HG03469 (cell line): ENCODE data around the gene PDLIM7.
A peak's percentile ranks its signal among the peaks of the same experiment; 100 is the strongest.
"Not testable (repeated sequence)": the region's sequence is repeated elsewhere in the genome, so short reads cannot be mapped to it uniquely, and the experiment has no call there.

ENCODE experiments used
- ATAC-seq: cut with Tn5 transposase; IDR thresholded peaks from one replicate; pipeline ENCODE4 v1.9.1; 2021; ENCODE audit warnings: mild to moderate bottlenecking, moderate library complexity, moderate number of reproducible peaks; ENCODE audit not compliant: unreplicated experiment

Gene PDLIM7, protein sequence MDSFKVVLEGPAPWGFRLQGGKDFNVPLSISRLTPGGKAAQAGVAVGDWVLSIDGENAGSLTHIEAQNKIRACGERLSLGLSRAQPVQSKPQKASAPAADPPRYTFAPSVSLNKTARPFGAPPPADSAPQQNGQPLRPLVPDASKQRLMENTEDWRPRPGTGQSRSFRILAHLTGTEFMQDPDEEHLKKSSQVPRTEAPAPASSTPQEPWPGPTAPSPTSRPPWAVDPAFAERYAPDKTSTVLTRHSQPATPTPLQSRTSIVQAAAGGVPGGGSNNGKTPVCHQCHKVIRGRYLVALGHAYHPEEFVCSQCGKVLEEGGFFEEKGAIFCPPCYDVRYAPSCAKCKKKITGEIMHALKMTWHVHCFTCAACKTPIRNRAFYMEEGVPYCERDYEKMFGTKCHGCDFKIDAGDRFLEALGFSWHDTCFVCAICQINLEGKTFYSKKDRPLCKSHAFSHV

DNA sequence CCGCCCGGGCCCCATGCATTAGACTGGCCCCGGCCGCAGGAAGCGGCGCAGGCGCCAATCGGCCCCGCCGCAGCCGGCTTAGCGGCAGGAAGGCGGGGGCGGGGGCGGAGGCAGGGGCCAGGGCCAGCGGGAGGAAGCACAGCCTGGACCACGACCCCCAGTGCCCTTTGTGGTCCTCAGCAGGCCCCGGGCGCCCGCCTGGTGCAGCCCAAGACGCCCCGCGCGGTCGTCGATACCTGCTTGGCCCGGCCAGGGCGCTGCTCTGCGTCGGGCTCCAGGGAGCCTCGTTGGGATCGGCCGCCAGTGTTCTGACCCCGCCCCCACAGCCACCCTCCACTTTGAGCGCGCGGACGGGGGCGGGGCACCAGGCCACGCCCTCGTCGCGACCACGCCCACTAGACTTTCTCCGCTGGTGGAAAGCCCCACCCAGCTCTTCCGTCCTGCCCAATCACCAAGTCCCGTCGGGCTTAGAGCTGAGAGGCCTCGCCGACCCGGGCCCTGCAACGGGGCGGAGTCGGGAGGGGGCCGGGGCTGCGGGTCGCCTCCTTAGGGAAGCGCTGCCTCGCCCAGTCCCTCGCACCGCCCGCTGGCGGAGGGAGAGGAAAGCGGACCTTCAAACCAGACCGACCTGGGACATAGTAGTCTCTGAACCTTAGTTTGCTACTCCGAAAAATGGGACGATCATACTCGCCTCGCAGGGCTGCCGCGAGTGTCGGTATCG lies at the start of gene PDLIM7:
Gene PDLIM7 (minus strand): TSS at position 313 of the 721 bp plus-strand sequence. CDS start 1,092 bp downstream, outside the sequence.
- ATAC-seq, result peak; percentile 69

DNA sequence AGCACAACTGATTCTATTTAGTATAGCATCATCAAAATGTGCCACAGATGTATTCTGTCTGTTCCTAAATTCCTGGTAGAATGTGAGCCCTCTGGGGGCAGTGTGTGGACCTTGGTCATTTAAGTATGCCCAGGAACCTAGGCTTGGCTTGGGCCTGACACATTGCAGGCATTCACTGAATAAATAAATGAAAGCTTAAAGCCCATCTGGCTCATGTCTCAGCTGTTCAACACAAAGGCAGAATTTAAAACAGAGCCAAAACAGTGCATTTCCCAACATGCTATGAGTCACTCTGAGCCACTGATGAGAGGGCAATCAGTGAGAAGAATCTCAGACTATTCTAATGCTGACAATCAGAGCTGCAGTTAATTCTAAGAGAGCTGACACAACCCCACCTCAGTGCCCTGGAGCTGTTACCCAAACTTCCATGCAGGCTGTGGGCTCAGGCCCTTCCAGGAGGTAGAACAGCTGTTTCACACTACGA lies 48.9 kb upstream of the PDLIM7 start:
- ATAC-seq, result no peak

DNA sequence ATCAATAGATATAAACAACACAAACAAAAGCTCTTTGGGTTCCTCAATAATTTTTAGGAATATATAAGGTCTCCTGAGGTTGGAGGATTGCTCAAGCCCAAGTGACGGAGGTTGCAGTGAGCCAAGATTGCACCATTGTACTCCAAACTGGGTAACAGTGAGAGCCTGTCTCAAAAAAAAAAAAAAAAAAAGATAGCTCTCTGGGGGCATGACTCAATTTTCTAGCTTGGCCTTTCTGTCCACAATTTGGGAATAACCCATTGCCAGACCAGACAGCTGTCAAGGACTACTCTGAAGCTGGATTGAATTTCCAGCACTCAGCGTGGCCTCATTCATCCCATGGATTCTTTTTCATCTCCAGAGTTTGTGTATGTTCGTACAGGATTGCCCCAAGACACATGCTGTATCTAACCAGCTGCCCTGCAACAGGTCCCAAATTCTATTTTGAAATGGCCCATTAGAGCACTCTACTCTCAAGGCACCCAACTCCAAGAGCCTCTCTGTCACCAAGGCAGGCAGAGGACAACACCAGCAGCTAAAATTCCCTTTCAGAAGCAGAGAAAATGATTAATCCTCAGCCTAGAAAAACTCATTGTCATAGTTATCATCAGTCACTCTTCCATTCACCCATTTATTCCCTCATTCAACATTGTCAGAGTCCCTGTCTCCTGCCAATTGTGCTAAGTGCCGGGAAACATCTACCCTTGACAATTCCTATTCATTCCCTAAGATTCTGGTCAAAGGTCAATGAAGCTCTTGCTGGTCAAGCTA lies 48.3 kb upstream of the PDLIM7 start:
- no peak for ATAC-seq

DNA sequence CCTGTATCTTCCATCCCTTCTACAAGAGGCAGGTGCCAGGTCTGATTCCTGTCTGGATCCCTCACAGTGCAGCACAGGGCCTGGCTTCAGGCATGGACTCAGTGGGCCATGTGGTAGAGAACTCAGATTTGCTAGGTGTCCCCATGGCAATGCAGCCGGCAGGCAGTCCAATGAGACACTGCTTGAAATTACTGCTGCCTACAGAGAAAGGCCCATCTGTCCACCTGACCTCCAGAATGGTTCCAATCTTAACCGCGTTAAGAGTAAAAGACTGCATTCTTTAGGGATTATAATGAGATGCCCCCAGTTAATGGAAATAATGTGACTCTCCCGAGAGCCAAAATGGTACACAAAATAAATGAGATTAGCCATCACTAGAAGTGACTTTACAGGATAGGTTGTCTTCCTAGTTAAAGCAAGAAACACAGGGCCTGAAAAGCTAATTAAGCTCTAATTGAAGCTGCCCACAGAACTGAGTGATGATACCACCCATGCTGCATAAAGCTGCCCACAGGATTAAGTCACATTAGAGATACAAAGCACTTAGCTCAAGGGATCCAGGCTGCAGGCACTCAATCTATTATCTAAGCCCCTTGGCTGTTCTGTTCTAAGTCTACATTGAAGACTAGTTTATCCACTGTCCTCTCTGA lies 45.5 kb upstream of the PDLIM7 start:
- ATAC-seq, result no peak

DNA sequence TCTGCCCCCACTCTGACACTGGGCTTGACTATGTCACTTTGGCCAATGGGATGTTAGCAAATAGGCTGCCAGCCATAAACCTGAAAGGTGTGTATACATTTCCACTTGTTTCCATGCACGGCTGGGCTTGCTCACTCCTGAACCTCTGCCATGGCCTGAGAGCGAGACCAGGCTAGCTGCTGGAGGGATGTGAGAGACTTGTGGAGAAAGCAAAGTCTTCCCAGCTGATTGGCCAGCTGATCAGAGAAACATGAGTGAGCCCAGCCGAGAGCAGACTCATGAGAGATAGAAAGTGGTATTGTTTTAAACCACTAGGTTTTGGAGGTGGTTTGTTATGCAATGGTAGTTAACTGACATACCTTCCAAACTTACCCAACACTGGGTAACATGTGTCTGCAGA lies 43.0 kb upstream of the PDLIM7 start:
- ATAC-seq, result no peak

DNA sequence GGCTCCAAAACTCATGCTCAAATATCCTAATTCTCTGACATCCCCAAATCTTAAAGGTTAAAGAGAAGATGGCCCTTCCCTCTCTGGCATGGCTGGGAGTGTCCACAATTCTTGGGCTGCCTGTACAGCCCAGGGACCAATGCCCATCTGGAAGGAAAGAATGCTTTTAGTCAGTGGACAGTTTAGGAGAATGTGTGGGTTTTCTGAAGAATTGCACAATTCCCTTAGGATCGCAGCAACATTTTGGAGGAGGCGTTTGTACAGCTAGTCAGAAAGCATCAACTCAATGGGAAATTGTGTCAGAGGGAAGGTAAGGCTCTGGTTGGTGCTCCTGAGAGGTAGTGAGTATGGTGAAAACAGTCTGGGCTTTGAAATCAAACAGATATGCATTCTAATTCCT lies 42.0 kb upstream of the PDLIM7 start:
- no peak for ATAC-seq

DNA sequence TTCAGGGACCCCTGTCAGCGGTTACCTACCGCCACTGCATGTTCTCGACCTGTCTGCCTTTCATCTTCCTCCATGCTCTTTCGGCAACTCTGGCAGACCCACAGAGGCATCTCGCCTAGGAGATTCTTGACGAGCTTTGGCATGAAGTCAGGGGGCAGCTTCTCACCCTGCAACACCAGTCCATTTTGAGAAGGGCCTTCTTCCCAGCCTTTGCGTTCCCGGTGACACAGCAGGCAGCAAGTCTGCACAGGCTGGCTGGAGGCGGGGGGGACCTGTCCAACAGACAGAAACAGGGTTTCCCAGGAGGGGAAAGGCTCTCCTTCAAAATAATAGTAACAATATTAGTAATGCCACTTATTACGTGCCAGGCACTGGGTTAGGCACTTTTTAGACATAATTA lies 41.5 kb upstream of the PDLIM7 start:
- no peak for ATAC-seq

DNA sequence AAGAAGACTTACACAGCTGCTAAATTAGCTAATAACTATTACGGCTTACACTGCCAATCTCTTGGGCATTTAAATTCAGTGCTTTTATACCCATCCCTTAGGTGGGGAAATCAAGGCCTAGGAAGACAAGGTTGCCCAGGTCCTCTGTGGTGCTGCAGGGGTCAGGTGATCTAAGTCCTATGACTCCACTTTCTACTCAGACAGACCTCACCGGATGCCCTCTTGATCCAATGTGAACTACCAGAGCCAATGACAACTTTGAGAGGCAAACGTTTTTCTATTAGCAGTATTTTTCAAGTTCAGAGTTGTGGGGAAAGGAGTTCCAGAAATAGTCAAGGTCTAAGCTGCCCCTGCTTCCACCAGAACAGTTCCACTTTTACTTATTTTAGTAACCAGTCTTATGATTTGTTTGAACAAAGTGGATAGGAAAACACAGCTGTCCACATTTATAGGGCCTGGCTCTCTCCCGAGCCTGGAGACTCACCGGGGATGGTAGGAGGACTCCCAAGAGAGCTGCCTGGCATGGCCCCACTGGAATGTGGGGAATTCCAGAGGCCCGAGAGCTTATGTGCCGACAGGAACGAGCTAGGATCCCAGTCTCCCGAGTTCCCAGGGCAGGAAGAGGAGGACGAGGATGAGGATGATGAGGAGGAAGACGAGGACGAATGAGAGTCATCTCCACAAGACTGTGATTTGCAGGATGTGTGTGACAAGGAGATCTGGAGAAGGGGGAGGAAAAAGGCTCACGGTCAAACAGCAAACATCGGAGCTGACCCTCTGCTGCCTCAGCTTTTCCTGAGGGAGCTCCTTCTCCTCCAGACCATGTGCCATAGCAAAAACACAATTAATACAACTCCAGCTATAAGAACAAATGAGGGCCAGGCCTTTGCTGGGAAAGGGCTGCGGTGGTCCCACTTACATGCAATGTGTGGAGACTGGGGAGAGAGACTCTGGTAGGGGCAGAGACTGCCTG lies 40.3 kb upstream of the PDLIM7 start:
- no peak for ATAC-seq

DNA sequence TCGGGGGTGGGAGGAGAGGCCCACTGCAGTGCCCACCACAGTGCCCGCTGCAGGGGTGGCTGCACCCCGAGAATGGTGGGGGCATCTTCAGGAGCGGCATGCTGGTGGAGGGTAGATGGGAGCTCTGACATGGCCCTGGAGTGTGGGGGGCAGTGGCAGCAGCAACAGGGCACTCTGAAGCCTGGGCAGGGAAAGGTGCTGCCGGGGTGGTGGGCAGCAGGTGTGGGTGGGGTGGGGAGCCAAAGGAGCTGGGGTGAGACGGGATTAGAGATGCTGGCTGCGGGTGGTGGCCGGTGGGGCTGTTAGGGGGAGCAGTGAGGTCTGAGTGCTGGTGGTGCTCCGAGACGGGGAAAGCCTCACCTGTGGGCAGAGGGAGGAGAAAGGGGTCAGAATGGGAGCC lies 39.0 kb upstream of the PDLIM7 start:
- ATAC-seq, result no peak

DNA sequence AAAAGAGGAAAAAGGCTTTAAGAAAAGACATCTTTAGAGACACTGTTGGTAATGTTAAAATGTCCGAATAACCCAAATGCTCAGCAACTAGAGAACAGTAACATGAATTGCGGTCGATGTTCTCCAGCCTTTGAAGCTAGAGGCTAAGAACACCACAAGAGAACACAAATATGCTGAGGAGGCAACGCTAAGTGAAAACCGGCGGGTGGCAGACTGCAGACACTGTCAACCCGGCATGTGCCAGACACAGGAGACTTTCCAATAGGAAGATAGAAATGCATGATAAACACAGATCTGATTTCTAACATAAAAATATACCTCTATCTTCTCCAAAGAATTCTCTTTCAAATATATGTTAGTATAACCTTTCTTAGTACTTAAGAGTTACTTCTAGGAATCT lies 37.7 kb upstream of the PDLIM7 start:
- ATAC-seq, result no peak

DNA sequence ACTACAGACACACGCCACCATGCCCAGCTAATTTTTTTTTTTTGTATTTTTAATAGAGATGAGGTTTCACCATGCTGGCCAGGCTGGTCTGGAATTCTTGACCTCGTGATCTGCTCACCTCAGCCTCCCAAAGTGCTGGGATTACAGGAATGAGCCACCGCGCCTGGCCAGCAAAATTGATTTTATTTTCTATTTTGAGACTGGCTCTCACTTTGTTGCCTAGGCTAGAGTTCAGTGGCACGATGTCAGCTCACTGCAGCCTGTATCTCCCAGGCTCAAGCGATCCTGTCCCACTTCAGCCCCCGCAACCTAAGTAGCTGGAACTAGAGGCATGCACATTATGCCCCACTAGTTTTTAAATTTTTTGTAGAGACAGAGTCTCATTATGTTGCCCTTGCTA lies 37.0 kb upstream of the PDLIM7 start:
- ATAC-seq, result not testable (repeated sequence)

DNA sequence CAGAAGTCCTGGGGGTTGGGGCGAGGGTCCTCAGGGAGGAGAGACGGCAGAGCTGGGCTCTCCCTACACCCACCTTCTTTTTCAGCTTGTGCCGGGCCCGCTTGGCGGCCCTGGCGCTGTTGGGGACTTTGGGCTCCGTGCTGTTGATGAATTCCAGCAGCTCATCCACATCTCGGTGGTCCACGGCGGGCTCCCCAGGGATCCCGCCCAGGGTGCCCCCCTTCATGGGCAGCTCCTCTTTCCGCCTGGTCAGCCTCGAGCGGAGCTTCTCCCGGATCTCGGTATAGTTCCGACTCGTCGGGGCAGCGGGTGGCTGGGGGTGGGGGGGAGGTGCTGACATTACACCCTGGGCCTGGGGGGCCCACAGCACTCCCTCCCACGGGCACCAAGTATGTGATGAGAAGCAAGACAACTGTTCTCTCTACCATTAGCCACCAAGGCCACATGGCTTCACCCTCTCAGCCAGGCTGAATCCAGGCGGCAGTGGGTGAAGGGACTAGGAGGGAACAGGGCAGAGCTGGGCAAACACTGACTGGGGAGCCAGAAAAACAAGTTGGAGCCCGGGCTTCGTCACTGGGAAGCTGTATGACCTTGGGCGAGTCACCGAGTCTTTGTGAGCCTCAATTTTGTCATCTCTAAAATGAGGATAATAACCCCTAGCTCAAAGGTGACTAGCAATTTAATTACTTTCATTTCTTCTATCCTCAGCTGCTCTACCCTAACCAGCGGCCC lies 34.0 kb upstream of the PDLIM7 start:
- ATAC-seq, result no peak

DNA sequence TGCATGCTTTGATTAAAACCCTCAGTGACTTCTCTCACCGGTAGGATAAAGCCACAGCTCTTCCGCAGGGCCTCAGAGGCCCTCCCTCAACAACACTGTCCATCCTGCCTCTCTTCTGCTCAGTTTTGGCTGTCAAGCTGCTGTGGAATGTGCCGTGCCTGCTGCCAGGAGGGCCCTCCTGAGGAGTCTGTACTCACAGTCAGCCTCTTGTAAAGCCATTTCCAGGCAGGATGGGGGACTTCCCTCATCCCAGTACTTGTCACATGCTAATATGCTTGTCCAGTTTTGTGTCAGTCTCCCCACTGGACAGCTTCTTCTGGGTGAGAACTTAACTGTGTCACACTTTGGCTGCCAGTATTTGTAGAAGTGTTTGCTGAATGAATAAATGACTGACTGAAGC lies 33.2 kb upstream of the PDLIM7 start:
- ATAC-seq, result no peak

DNA sequence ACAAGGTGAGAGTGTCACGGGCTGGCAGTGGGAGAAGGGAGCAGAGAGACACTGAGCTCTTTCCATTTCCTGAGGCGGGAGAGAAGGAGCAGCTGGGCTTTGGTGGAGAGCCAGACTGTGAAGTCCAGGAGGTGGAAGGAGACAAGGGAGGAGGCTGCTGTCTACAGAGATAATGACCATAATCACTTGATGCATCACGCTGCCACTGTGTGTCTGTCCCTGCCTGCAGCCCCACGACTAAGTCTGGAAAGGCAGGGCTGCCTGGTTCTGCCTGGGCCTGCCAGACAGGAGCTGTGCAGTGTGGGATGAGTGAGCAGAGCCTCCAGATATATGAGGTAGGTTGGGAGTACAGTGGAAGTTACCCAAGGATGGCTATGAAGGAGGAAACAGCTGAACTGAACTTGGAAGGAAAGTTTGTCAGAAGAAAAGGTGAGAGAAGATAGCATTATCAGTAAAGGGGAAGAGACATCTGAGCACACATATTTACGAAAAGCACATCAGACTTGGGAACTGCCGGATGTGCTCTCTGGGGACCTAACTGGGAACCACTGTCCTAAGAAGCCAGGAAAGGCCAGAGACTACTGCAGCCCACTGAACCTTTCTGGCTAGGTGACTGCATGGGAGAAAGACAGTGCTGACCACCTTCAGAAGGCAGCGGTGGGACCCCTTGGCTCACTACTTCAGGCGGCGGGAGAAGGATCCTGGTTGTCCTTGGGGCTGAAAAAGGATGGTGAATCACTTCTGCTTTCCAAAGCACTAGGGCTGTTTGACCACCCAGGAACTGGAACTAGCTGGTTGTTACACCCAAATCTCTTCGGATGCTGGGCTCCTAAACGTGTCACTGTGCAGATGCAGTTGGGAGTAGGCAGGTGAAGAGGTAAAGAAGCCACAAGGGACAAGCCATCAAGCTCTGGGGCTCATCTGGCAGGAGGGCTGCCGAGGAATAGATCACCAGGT lies 32.1 kb upstream of the PDLIM7 start:
- no peak for ATAC-seq

DNA sequence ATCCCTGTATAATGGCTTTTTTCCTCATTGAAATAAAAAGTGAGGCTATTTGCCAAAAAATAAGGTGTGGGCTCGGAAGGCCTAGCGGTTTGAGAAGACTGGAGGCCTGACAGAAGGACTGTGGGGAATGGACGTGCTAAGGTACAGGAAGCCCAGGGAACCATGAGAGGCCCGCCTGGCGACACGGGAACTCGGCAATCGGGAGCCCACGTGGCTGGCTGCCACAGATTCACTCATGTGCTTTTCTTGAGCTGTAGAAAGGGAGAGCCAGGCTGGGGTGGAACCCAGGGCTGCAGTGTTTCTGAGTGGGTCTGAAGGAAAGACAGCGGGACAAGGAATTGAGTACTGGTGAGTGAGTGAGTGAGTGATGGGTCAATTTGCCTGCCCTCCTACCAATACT lies 31.2 kb upstream of the PDLIM7 start:
- ATAC-seq, result no peak

DNA sequence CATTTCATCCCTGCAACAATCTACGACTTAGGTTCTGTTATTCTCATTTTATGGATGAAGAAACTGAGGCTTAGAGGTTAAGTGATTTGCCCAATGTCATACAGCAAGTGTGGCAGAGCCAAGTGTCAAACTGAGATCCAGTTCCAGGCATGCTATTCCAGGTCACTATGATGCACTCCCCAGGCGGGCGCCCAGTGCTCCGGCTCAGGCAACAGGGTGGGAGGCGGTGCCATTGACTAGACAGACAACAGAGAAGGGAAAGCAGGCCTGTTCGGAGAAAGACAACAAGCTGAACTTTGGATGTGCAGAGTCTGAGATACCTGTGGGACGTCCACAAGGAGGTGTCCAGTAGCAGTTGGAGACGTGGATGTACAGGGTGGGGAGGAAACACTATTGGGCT lies 30.2 kb upstream of the PDLIM7 start:
- no peak for ATAC-seq

DNA sequence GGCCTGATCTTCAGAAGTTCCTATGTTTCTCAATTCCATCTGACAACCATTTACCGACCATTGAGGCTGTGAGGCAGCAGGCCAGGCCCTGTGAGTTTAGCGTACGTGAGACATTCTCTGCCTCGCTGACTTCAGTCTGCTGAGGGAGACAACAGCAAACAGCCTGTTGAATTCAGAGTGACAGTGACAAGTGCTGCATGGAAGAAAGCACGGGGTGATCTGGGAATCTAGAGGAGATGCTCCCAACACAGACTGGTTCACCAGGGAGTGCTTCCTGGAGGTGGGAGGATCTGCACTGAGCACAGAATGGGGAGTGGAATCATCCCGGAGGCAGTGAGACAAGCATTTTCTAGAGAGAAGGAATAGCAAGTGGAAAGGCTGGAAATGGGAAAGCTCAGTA lies 29.4 kb upstream of the PDLIM7 start:
- no peak for ATAC-seq

DNA sequence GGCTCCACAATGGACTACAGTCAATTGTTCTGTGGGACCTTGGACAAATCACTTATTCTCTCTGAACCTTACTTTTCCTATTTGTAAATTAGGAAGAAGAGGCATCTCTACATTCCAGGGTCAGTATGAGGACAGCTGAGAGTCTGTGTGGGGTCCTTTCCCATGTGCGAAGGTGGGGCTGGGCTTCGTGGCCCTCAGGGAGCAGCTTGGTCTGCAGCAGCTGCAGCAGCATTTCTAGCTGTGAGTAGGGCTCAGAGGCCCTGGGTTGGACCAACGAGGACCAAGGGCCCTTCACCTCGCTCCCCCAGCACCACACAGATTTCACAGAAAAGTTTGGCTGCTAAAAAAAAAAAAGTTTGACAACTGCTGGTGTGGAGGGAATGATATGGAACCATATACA lies 28.8 kb upstream of the PDLIM7 start:
- ATAC-seq, result no peak
